Mesendoderm (in vitro differentiated cells): Measurements from ENCODE around the gene ARID3A.
A peak's percentile ranks its signal among the peaks of the same experiment; 100 is the strongest.

ENCODE experiments used
- DNase-seq: peaks from one replicate; pipeline ENCODE4 v3.0.0; 2013
- H2AK5ac ChIP-seq: 2 replicates; pipeline ENCODE4 v1.6.1; 2013; ENCODE audit warnings: low read length, inconsistent platforms
- H2BK120ac ChIP-seq: 2 replicates; pipeline ENCODE4 v1.6.1; 2013; ENCODE audit warnings: low read depth, mild to moderate bottlenecking, low read length, moderate library complexity, mixed read lengths
- H2BK15ac ChIP-seq: replicated peaks from 2 replicates; pipeline ENCODE4 v1.6.1; 2013; ENCODE audit warnings: low read depth, mild to moderate bottlenecking, moderate library complexity
- H2BK5ac ChIP-seq: 2 replicates; pipeline ENCODE4 v1.6.1; 2013; ENCODE audit warnings: low read length, inconsistent platforms
- H3K18ac ChIP-seq: 2 replicates; pipeline ENCODE4 v1.6.1; 2013; ENCODE audit warnings: mild to moderate bottlenecking, low read length, mixed read lengths
- H3K23ac ChIP-seq: one replicate; pipeline ENCODE4 v1.6.1; 2013; ENCODE audit warnings: low read length
- H3K27ac ChIP-seq: 2 replicates; pipeline ENCODE4 v1.5.1; 2013; ENCODE audit warnings: low read depth, mild to moderate bottlenecking, inconsistent platforms, low read length, moderate library complexity
- H3K27me3 ChIP-seq: 2 replicates; pipeline ENCODE4 v1.6.1; 2013; ENCODE audit warnings: low read length, control low read depth, mild to moderate bottlenecking, inconsistent platforms; ENCODE audit not compliant: insufficient read depth, poor library complexity
- H3K36me3 ChIP-seq: 2 replicates; pipeline ENCODE4 v1.6.1; 2013; ENCODE audit warnings: low read length, inconsistent platforms; ENCODE audit not compliant: control insufficient read depth, insufficient read depth
- H3K4ac ChIP-seq: one replicate; pipeline ENCODE4 v1.6.1; 2013; ENCODE audit warnings: low read depth, mild to moderate bottlenecking, low read length, moderate library complexity
- H3K4me1 ChIP-seq: 2 replicates; pipeline ENCODE4 v1.6.1; 2013; ENCODE audit warnings: low read depth, low read length, inconsistent platforms; ENCODE audit not compliant: control insufficient read depth
- H3K4me2 ChIP-seq: 2 replicates; pipeline ENCODE4 v1.6.1; 2013; ENCODE audit warnings: low read length
- H3K4me3 ChIP-seq: 2 replicates; pipeline ENCODE4 v1.5.1; 2013; ENCODE audit warnings: mild to moderate bottlenecking, low read length
- H3K56ac ChIP-seq: one replicate; pipeline ENCODE4 v1.6.1; 2013; ENCODE audit warnings: low read length
- H3K79me1 ChIP-seq: 2 replicates; pipeline ENCODE4 v1.6.1; 2013; ENCODE audit warnings: low read length, inconsistent platforms
- H3K79me2 ChIP-seq: 2 replicates; pipeline ENCODE4 v1.6.1; 2013; ENCODE audit warnings: mild to moderate bottlenecking, low read length; ENCODE audit not compliant: control insufficient read depth, insufficient read depth
- H3K9ac ChIP-seq: 2 replicates; pipeline ENCODE4 v1.6.1; 2013; ENCODE audit warnings: low read length, inconsistent platforms
- H4K5ac ChIP-seq: one replicate; pipeline ENCODE4 v1.6.1; 2013; ENCODE audit warnings: low read length
- H4K8ac ChIP-seq: one replicate; pipeline ENCODE4 v1.6.1; 2013; ENCODE audit warnings: low read depth, mild to moderate bottlenecking, control low read depth, low read length, moderate library complexity
- WGBS: extraction: QIAGEN DNeasy Blood & Tissue Kit; methylation state at CpG from one replicate; pipeline ENCODE4 v1.1.7; 2013; ENCODE audit warnings: low lambda C conversion rate, missing lambda C conversion rate; ENCODE audit not compliant: insufficient coverage; ENCODE audit errors: extremely low coverage; 5-methylcytosine and 5-hydroxymethylcytosine counted together

Gene ARID3A

GRCh38 chr19:913080-913748, 12.6 kb upstream of the ARID3A start, which contains the start of gene R3HDM4:
Gene R3HDM4 (minus strand): TSS chr19:913219. CDS start chr19:913157, 62 bp downstream.
- Histone ChIP-seq H3K36me3 (no peaks in the 10 kb centered on the region), H3K9ac (peak within 1 kb of the TSS; percentile 78), H3K27ac (no peak within 1 kb of the TSS), H3K79me1 (peaks cover 3% of the 10 kb centered on the region), H3K4me2 (peak within 1 kb of the TSS; percentile 93), H2AK5ac (no peak within 1 kb of the TSS), H3K79me2 (peaks cover 8% of the 10 kb centered on the region), H3K56ac (peak within 1 kb of the TSS; percentile 88), H4K5ac (no peak within 1 kb of the TSS), H2BK5ac (no peak within 1 kb of the TSS), H3K18ac (peak within 1 kb of the TSS; percentile 98), H3K23ac (peak within 1 kb of the TSS; percentile 45), H2BK15ac (no peak within 1 kb of the TSS), H4K8ac (no peak within 1 kb of the TSS), H3K4me3 (peak within 1 kb of the TSS; percentile 49), H3K27me3 (peaks cover 3% of the 10 kb centered on the region), H3K4ac (peak within 1 kb of the TSS; percentile 92), H2BK120ac (peak within 1 kb of the TSS; percentile 85), H3K4me1 (no peaks in the 10 kb centered on the region)
- no CpG with 5 or more reads among the region's 76 CpGs for WGBS
- no peak for DNase-seq

- no peak overlapping the region for H2BK15ac ChIP-seq
- no peak overlapping the region for H3K9ac ChIP-seq
- H3K79me2 ChIP-seq: no peaks in the 10 kb centered on the region
- no peak for DNase-seq
- no peak overlapping the region for H3K4ac ChIP-seq
- H2BK5ac ChIP-seq: no peak overlapping the region
- no peaks in the 10 kb centered on the region for H3K4me1 ChIP-seq
- H3K79me1 ChIP-seq: no peaks in the 10 kb centered on the region
- H3K36me3 ChIP-seq: no peaks in the 10 kb centered on the region
- no CpG with 5 or more reads among the region's 35 CpGs for WGBS
- no peak overlapping the region for H3K4me2 ChIP-seq
- H3K27ac ChIP-seq: no peak overlapping the region
- H4K8ac ChIP-seq: no peak overlapping the region
- H4K5ac ChIP-seq: no peak overlapping the region
- peaks cover 25% of the 10 kb centered on the region for H3K27me3 ChIP-seq
- H2AK5ac ChIP-seq: no peak overlapping the region
- H2BK120ac ChIP-seq: no peak overlapping the region
- no peak overlapping the region for H3K18ac ChIP-seq
- H3K23ac ChIP-seq: no peak overlapping the region
- H3K4me3 ChIP-seq: no peak overlapping the region
- no peak overlapping the region for H3K56ac ChIP-seq
Measured at GRCh38 chr19:916645-917322, 9.1 kb upstream of the ARID3A start.

GRCh38 chr19:917323-918151, 8.3 kb upstream of the ARID3A start, which contains the start of gene KISS1R:
Gene KISS1R (plus strand): TSS chr19:917333. CDS start chr19:917503, 170 bp downstream.
- Histone ChIP-seq H2BK15ac (no peak within 1 kb of the TSS), H3K27me3 (peaks cover 25% of the 10 kb centered on the region), H3K4ac (no peak within 1 kb of the TSS), H2AK5ac (no peak within 1 kb of the TSS), H4K5ac (no peak within 1 kb of the TSS), H3K4me1 (no peaks in the 10 kb centered on the region), H4K8ac (no peak within 1 kb of the TSS), H2BK120ac (no peak within 1 kb of the TSS), H3K18ac (no peak within 1 kb of the TSS), H3K23ac (no peak within 1 kb of the TSS), H3K36me3 (no peaks in the 10 kb centered on the region), H3K79me1 (no peaks in the 10 kb centered on the region), H3K56ac (no peak within 1 kb of the TSS), H3K9ac (no peak within 1 kb of the TSS), H3K79me2 (no peaks in the 10 kb centered on the region), H3K4me3 (no peak within 1 kb of the TSS), H3K4me2 (peak within 1 kb of the TSS; percentile 50), H2BK5ac (no peak within 1 kb of the TSS), H3K27ac (no peak within 1 kb of the TSS)
- no CpG with 5 or more reads among the region's 87 CpGs for WGBS
- DNase-seq: peak; percentile 83

- Histone ChIP-seq H3K79me1 (no peaks in the 10 kb centered on the region), H2AK5ac (no peak overlapping the region), H3K27me3 (peaks cover 25% of the 10 kb centered on the region), H2BK120ac (no peak overlapping the region), H3K27ac (no peak overlapping the region), H3K23ac (no peak overlapping the region), H3K4me3 (no peak overlapping the region), H2BK5ac (no peak overlapping the region), H3K36me3 (no peaks in the 10 kb centered on the region), H3K4me1 (no peaks in the 10 kb centered on the region), H3K18ac (no peak overlapping the region), H4K8ac (no peak overlapping the region), H4K5ac (no peak overlapping the region), H2BK15ac (no peak overlapping the region), H3K4ac (no peak overlapping the region), H3K4me2 (no peak overlapping the region), H3K9ac (no peak overlapping the region), H3K79me2 (no peaks in the 10 kb centered on the region), H3K56ac (no peak overlapping the region)
- DNase-seq: no peak
- no CpG with 5 or more reads among the region's 12 CpGs for WGBS
Measured at GRCh38 chr19:918152-918437, 7.7 kb upstream of the ARID3A start.

- Histone ChIP-seq H2AK5ac (no peak overlapping the region), H3K9ac (no peak overlapping the region), H3K4me1 (no peaks in the 10 kb centered on the region), H3K79me2 (no peaks in the 10 kb centered on the region), H3K4ac (no peak overlapping the region), H3K79me1 (no peaks in the 10 kb centered on the region), H3K36me3 (no peaks in the 10 kb centered on the region), H2BK15ac (no peak overlapping the region), H3K27me3 (peaks cover 25% of the 10 kb centered on the region), H3K18ac (no peak overlapping the region), H3K4me2 (no peak overlapping the region), H3K23ac (no peak overlapping the region), H3K27ac (no peak overlapping the region), H4K8ac (no peak overlapping the region), H4K5ac (no peak overlapping the region), H2BK120ac (no peak overlapping the region), H3K4me3 (no peak overlapping the region), H2BK5ac (no peak overlapping the region), H3K56ac (no peak overlapping the region)
- WGBS: no CpG with 5 or more reads among the region's 58 CpGs
- DNase-seq: no peak
Measured at GRCh38 chr19:918481-919198, 7.2 kb upstream of the ARID3A start.
